ENCODE results near the gene KCNIP4. TPM values are rescaled to one million over a fixed set of nuclear protein-coding genes. Genes with fewer than 3 reads are reported as not detected.

KCNIP4 gene
- total and polyA plus RNA-seq, 2 of the 8 experiments (the other 6 are each of a cell fraction or from before 2014, with no cell fraction given) = 0.06 TPM; not detected in 1

DNA sequence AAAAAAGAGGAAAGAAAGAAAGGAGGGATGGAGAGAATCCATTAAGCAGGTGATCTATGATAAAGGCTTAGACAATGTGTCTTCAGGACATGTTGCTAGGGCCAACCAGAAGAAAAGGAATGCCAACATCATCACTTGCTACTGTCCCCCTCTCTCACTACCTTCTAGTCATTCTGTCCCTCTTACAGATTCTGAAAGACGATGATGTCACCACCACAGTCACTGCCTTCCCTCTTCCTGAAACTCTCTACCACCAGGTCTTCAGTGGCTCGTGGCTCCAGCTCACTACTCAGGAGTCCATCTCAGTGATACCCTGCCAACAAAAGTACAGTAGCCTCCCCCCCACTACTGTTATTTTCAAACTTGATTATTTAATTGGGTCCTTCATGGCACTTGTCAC is 64.0 kb downstream of the KCNIP4 start:
- H2BK5ac ChIP-seq (ENCODE audit: low read depth, low read length) = no peak overlapping the region
- TF ChIP-seq SIN3A (conservative IDR thresholded peaks at IDR 0.05 in 1 of 2, IDR thresholded peaks at IDR 0.05 in 1 of 2; ENCODE audit: low read depth in 1 of 2, low read length in 2 of 2) (no peak), EGR1 (IDR thresholded peaks at IDR 0.05; ENCODE audit: borderline replicate concordance, low read depth, low read length) (no peak), E2F6 (IDR thresholded peaks at IDR 0.05) (no peak), CEBPB (IDR thresholded peaks at IDR 0.05; ENCODE audit: low read depth, low read length) (no peak), POLR2A (IDR thresholded peaks at IDR 0.05; ENCODE audit: control extremely low read depth in 1 of 2, low read depth in 2 of 2, low read length in 2 of 2) (no peak)
- no peaks in the 10 kb centered on the region for H3K79me2 ChIP-seq (ENCODE audit: control insufficient read depth in 1 of 2, insufficient read depth in 2 of 2, low read length in 2 of 2)
- no peak overlapping the region for H2BK120ac ChIP-seq (replicated peaks; ENCODE audit: low read depth, low read length)
- no peak overlapping the region for H2BK12ac ChIP-seq (ENCODE audit: low read depth, low read length)
- FAIRE-seq (no peak), DNase-seq (ENCODE audit: low read depth in 1 of 2, low spot score in 2 of 2) (no peak)
- H3K23ac ChIP-seq (ENCODE audit: insufficient read length) = no peak overlapping the region
- no peaks in the 10 kb centered on the region for H3K27me3 ChIP-seq (replicated peaks in 1 of 4; ENCODE audit: control insufficient read depth in 3 of 4, extremely low read depth in 1 of 4, insufficient read depth in 3 of 4, low read length in 3 of 4)
- no peak overlapping the region for H3K4me3 ChIP-seq (ENCODE audit: extremely low read depth in 1 of 4, insufficient read depth in 2 of 4, low read depth in 3 of 4, low read length in 4 of 4)
- H3K27ac ChIP-seq (ENCODE audit: low read depth, low read length) = no peak overlapping the region
- no peak overlapping the region for H3K14ac ChIP-seq (ENCODE audit: insufficient read length)
- H3K4ac ChIP-seq (replicated peaks; ENCODE audit: insufficient read length, low read depth, low read length) = no peak overlapping the region
- no peak overlapping the region for H4K5ac ChIP-seq (ENCODE audit: insufficient read length, low read depth, low read length)
- H2BK15ac ChIP-seq (ENCODE audit: low read length) = no peak overlapping the region
- H3K18ac ChIP-seq (ENCODE audit: extremely low read depth, low read length) = no peak overlapping the region
- H3K23me2 ChIP-seq (ENCODE audit: low read depth, low read length) = no peaks in the 10 kb centered on the region
- H2AK5ac ChIP-seq (ENCODE audit: low read depth, low read length) = no peak overlapping the region
- H3K4me2 ChIP-seq (ENCODE audit: insufficient read depth in 1 of 2, low read depth in 2 of 2, low read length in 2 of 2) = no peak overlapping the region
- no peak overlapping the region for H4K8ac ChIP-seq (ENCODE audit: extremely low read depth, insufficient read depth, low read length)
- no peak overlapping the region for H2BK20ac ChIP-seq (ENCODE audit: low read length)
- H4K20me1 ChIP-seq (replicated peaks in 1 of 2; ENCODE audit: control insufficient read depth in 1 of 2, insufficient read depth in 2 of 2, low read length in 2 of 2) = no peaks in the 10 kb centered on the region
- H3K36me3 ChIP-seq (ENCODE audit: control insufficient read depth in 2 of 4, insufficient read depth in 4 of 4, low read length in 3 of 4) = no peaks in the 10 kb centered on the region
- H3K56ac ChIP-seq (replicated peaks; ENCODE audit: insufficient read length, low read depth, low read length) = no peak overlapping the region
- no peak overlapping the region for H2AFZ ChIP-seq (ENCODE audit: low read length)
- CTCF ChIA-PET (ENCODE audit: partially characterized antibody) = interaction anchor here (0.6 kb wide), 2 partner anchors 523 to 691 kb away, joined by 3 read pairs; no protein-coding TSS in a partner anchor
- H3K9ac ChIP-seq (replicated peaks in 1 of 4; ENCODE audit: extremely low read depth in 1 of 4, low read depth in 3 of 4, low read length in 3 of 4) = no peak overlapping the region
- no peak overlapping the region for H4K91ac ChIP-seq (replicated peaks; ENCODE audit: insufficient read length, low read length)
- WGBS, 2 experiments (ENCODE audit: extremely low coverage in 1 of 2, insufficient coverage in 1 of 2, insufficient read length in 1 of 2, insufficient replicate concordance in 2 of 2, low coverage in 1 of 2, low lambda C conversion rate in 2 of 2, missing lambda C conversion rate in 1 of 2) = 93% methylated on average over 2 of the region's 2 CpGs; no CpG with 5 or more reads in 1 of the 2 experiments
- H3K79me1 ChIP-seq (ENCODE audit: low read depth, low read length) = no peaks in the 10 kb centered on the region
- POLR2A ChIA-PET (ENCODE audit: partially characterized antibody) = no interaction called here
- H3K9me3 ChIP-seq (ENCODE audit: insufficient read depth in 2 of 2, low read depth in 1 of 2, low read length in 1 of 2) = no peaks in the 10 kb centered on the region
- no peaks in the 10 kb centered on the region for H3K4me1 ChIP-seq (replicated peaks in 1 of 4; ENCODE audit: control insufficient read depth in 3 of 4, insufficient read depth in 4 of 4, low read length in 3 of 4)

Measured in H1 (cell line).